H1 (cell line): ENCODE data around the gene ABCB11. TPM values are rescaled to one million over a fixed set of nuclear protein-coding genes. Genes with fewer than 3 reads are reported as not detected.

Experiments used
- CTCF ChIA-PET: fragments of 300-600 bp; sonication (Branson Sonifier 250); formaldehyde crosslinking; loops from one replicate; lab custom pipeline; 2021; ENCODE audit not compliant: partially characterized antibody; lab: Charles Lee
- POLR2A ChIA-PET: fragments of 300-600 bp; sonication (Branson Sonifier 250); formaldehyde crosslinking; loops from one replicate; lab custom pipeline; 2021; ENCODE audit warnings: inconsistent platforms; ENCODE audit not compliant: partially characterized antibody; lab: Charles Lee
- DNase-seq, 2 experiments: peaks; one replicate each; pipeline versions ENCODE4 v3.0.0 to v3.0.0-alpha.2; 2010 to 2022; ENCODE audit warnings: low spot score in 2 of 2, low read depth in 1 of 2, mixed read lengths in 1 of 2
- FAIRE-seq: peaks from 2 replicates; lab custom pipeline; 2011; peaks lifted over from hg19 to GRCh38; lab: Jason Lieb, UNC
- H2AFZ ChIP-seq: 2 replicates; pipeline ENCODE4 v1.8.1; 2012; ENCODE audit warnings: low read length, inconsistent platforms
- H2AK5ac ChIP-seq: 2 replicates; pipeline ENCODE4 v1.6.1; 2013; ENCODE audit warnings: low read depth, low read length
- H2BK120ac ChIP-seq: replicated peaks from 2 replicates; pipeline ENCODE3; 2013; ENCODE audit warnings: low read depth, low read length, inconsistent platforms
- H2BK12ac ChIP-seq: 2 replicates; pipeline ENCODE4 v1.6.1; 2013; ENCODE audit warnings: low read depth, low read length
- H2BK15ac ChIP-seq: 2 replicates; pipeline ENCODE4 v1.6.1; 2013; ENCODE audit warnings: low read length
- H2BK20ac ChIP-seq: 2 replicates; pipeline ENCODE4 v1.6.1; 2013; ENCODE audit warnings: low read length
- H2BK5ac ChIP-seq: 2 replicates; pipeline ENCODE4 v1.6.1; 2013; ENCODE audit warnings: low read depth, low read length
- H3K14ac ChIP-seq: 2 replicates; pipeline ENCODE4 v1.6.1; 2013; ENCODE audit warnings: inconsistent platforms; ENCODE audit not compliant: insufficient read length
- H3K18ac ChIP-seq: 2 replicates; pipeline ENCODE4 v1.6.1; 2013; ENCODE audit warnings: low read length; ENCODE audit errors: extremely low read depth
- H3K23ac ChIP-seq: 2 replicates; pipeline ENCODE4 v1.6.1; 2013; ENCODE audit warnings: inconsistent platforms; ENCODE audit not compliant: insufficient read length
- H3K23me2 ChIP-seq: 2 replicates; pipeline ENCODE4 v1.6.1; 2013; ENCODE audit warnings: low read depth, low read length
- H3K27ac ChIP-seq: 2 replicates; pipeline ENCODE4 v1.6.1; 2011; ENCODE audit warnings: low read depth, low read length, inconsistent platforms
- H3K27me3 ChIP-seq, 4 experiments: replicated peaks in 1 of 4; 1 replicate in 1 of 4; 2 replicates in 3 of 4; pipeline versions ENCODE4 v1.6.1 to v1.8.1; 2011 to 2013; ENCODE audit warnings: low read length in 3 of 4, mild to moderate bottlenecking in 3 of 4, inconsistent platforms in 2 of 4, mixed read lengths in 2 of 4, moderate library complexity in 1 of 4; ENCODE audit not compliant: control insufficient read depth in 3 of 4, insufficient read depth in 3 of 4; ENCODE audit errors: extremely low read depth in 1 of 4
- H3K36me3 ChIP-seq, 4 experiments: 2 replicates each; pipeline versions ENCODE4 v1.6.1 to v1.8.1; 2011 to 2013; ENCODE audit warnings: mild to moderate bottlenecking in 4 of 4, low read length in 3 of 4, moderate library complexity in 2 of 4, control low read depth in 1 of 4, inconsistent platforms in 1 of 4; ENCODE audit not compliant: insufficient read depth in 4 of 4, control insufficient read depth in 2 of 4
- H3K4ac ChIP-seq: replicated peaks from 2 replicates; pipeline ENCODE3; 2013; ENCODE audit warnings: low read length, low read depth, mixed read lengths, inconsistent platforms; ENCODE audit not compliant: insufficient read length
- H3K4me1 ChIP-seq, 4 experiments: replicated peaks in 1 of 4; 1 replicate in 1 of 4; 2 replicates in 3 of 4; pipeline versions ENCODE4 v1.6.1 to v1.8.1; 2011 to 2013; ENCODE audit warnings: low read length in 3 of 4, inconsistent platforms in 2 of 4, mixed read lengths in 1 of 4; ENCODE audit not compliant: insufficient read depth in 4 of 4, control insufficient read depth in 3 of 4
- H3K4me2 ChIP-seq, 2 experiments: 2 replicates each; pipeline versions ENCODE4 v1.6.1 to v1.8.1; 2011 to 2013; ENCODE audit warnings: low read depth in 2 of 2, low read length in 2 of 2, control low read depth in 1 of 2, inconsistent platforms in 1 of 2, mild to moderate bottlenecking in 1 of 2; ENCODE audit not compliant: insufficient read depth in 1 of 2
- H3K4me3 ChIP-seq, 4 experiments: fragments of 200-600, 300-600 bp in 1 of 4; sonication (generic), shearing (Covaris generic), sonication (Bioruptor Twin) in 1 of 4; 2 replicates each; pipeline versions ENCODE4 v1.5.1 to v1.8.1; 2011 to 2016; ENCODE audit warnings: low read length in 4 of 4, low read depth in 3 of 4, control low read depth in 2 of 4, inconsistent platforms in 2 of 4, mild to moderate bottlenecking in 2 of 4, mixed read lengths in 1 of 4, moderate library complexity in 1 of 4; ENCODE audit not compliant: insufficient read depth in 2 of 4; ENCODE audit errors: extremely low read depth in 1 of 4
- H3K56ac ChIP-seq: replicated peaks from 2 replicates; pipeline ENCODE3; 2013; ENCODE audit warnings: low read depth, mild to moderate bottlenecking, mixed read lengths, low read length, inconsistent platforms; ENCODE audit not compliant: insufficient read length
- H3K79me1 ChIP-seq: 2 replicates; pipeline ENCODE4 v1.6.1; 2013; ENCODE audit warnings: low read depth, low read length, control low read depth
- H3K79me2 ChIP-seq, 2 experiments: 2 replicates each; pipeline versions ENCODE4 v1.6.1 to v1.8.1; 2012 to 2013; ENCODE audit warnings: low read length in 2 of 2, mild to moderate bottlenecking in 2 of 2, inconsistent platforms in 1 of 2; ENCODE audit not compliant: insufficient read depth in 2 of 2, control insufficient read depth in 1 of 2
- H3K9ac ChIP-seq, 4 experiments: replicated peaks in 1 of 4; 1 replicate in 1 of 4; 2 replicates in 3 of 4; pipeline versions ENCODE4 v1.6.1 to v1.8.1; 2011 to 2013; ENCODE audit warnings: low read depth in 3 of 4, low read length in 3 of 4, control low read depth in 2 of 4, mild to moderate bottlenecking in 2 of 4, moderate library complexity in 2 of 4, inconsistent platforms in 1 of 4; ENCODE audit errors: extremely low read depth in 1 of 4
- H3K9me3 ChIP-seq, 2 experiments: 2 replicates each; pipeline versions ENCODE4 v1.6.1 to v1.8.1; 2012 to 2013; ENCODE audit warnings: mild to moderate bottlenecking in 2 of 2, moderate library complexity in 2 of 2, control low read depth in 1 of 2, inconsistent platforms in 1 of 2, low read depth in 1 of 2, low read length in 1 of 2, mixed read lengths in 1 of 2; ENCODE audit not compliant: insufficient read depth in 2 of 2
- H4K20me1 ChIP-seq, 2 experiments: replicated peaks in 1 of 2; 2 replicates each; pipeline versions ENCODE3 to v1.8.1; 2011 to 2013; ENCODE audit warnings: inconsistent platforms in 2 of 2, low read length in 2 of 2, mild to moderate bottlenecking in 1 of 2; ENCODE audit not compliant: insufficient read depth in 2 of 2, control insufficient read depth in 1 of 2
- H4K5ac ChIP-seq: 2 replicates; pipeline ENCODE4 v1.6.1; 2013; ENCODE audit warnings: low read length, low read depth, mixed read lengths, inconsistent platforms; ENCODE audit not compliant: insufficient read length
- H4K8ac ChIP-seq: 2 replicates; pipeline ENCODE4 v1.8.0; 2013; ENCODE audit warnings: mild to moderate bottlenecking, moderate library complexity, low read length, inconsistent platforms; ENCODE audit not compliant: insufficient read depth; ENCODE audit errors: extremely low read depth
- H4K91ac ChIP-seq: replicated peaks from 2 replicates; pipeline ENCODE3; 2013; ENCODE audit warnings: low read length, mixed read lengths, inconsistent platforms; ENCODE audit not compliant: insufficient read length
- BRCA1 ChIP-seq: IDR thresholded peaks from 2 replicates; pipeline ENCODE4 v1.6.1; 2012; ENCODE audit warnings: low read depth, low read length, improper control_type of control experiment
- CTBP2 ChIP-seq: IDR thresholded peaks from 2 replicates; pipeline ENCODE4 v1.7.0; 2011; ENCODE audit warnings: borderline replicate concordance, mild to moderate bottlenecking, moderate library complexity, mixed read lengths, low read length; ENCODE audit not compliant: insufficient read depth, insufficient read length
- EP300 ChIP-seq, 2 experiments: IDR thresholded peaks; 1 replicate in 1 of 2; 2 replicates in 1 of 2; pipeline ENCODE4 v1.6.1; 2011 to 2012; ENCODE audit warnings: low read depth in 2 of 2, low read length in 2 of 2, mild to moderate bottlenecking in 2 of 2, borderline replicate concordance in 1 of 2, inconsistent platforms in 1 of 2, moderate library complexity in 1 of 2
- HDAC2 ChIP-seq, 2 experiments: fragments of 300-600 bp in 1 of 2; sonication (generic) in 1 of 2; IDR thresholded peaks; 2 replicates each; pipeline ENCODE4 v1.6.1; 2011 to 2012; ENCODE audit warnings: low read depth in 2 of 2, low read length in 2 of 2, mild to moderate bottlenecking in 2 of 2, moderate library complexity in 2 of 2, borderline replicate concordance in 1 of 2, inconsistent platforms in 1 of 2
- KDM1A ChIP-seq: fragments of 200-600, 300-600 bp; sonication (generic); IDR thresholded peaks from 2 replicates; pipeline ENCODE4 v1.7.1; 2016; ENCODE audit warnings: mild to moderate bottlenecking, low read length, borderline replicate concordance
- KDM4A ChIP-seq: IDR thresholded peaks from one replicate; pipeline ENCODE4 v1.7.1; 2012; ENCODE audit warnings: low read depth, mild to moderate bottlenecking, moderate library complexity, low read length, inconsistent platforms; ENCODE audit not compliant: severe bottlenecking
- MAX ChIP-seq: IDR thresholded peaks from 2 replicates; pipeline ENCODE4 v1.6.1; 2012; ENCODE audit warnings: inconsistent platforms
- SIRT6 ChIP-seq: IDR thresholded peaks from one replicate; pipeline ENCODE4 v1.7.1; 2012; ENCODE audit warnings: low read length, inconsistent platforms
- WGBS, 2 experiments: shearing (Covaris generic) in 1 of 2; methylation state at CpG; one replicate each; pipeline versions ENCODE4 v1.1.6 to v1.1.7; 2013 to 2015; ENCODE audit warnings: low lambda C conversion rate in 2 of 2, mixed read lengths in 2 of 2, inconsistent platforms in 1 of 2, low coverage in 1 of 2, missing lambda C conversion rate in 1 of 2; ENCODE audit not compliant: insufficient replicate concordance in 2 of 2, insufficient coverage in 1 of 2, insufficient read length in 1 of 2; ENCODE audit errors: extremely low coverage in 1 of 2, missing lambda C conversion rate in 1 of 2; 5-methylcytosine and 5-hydroxymethylcytosine counted together
- polyA plus RNA-seq, 7 experiments: library from polyadenylated mRNA; depleted of rRNA in 3 of 7; stranded (reverse) in 5 of 7; unstranded in 2 of 7; fragments of >200 nt in 5 of 7; fragments of 200-250 nt in 2 of 7; gene quantifications; 1 replicate in 5 of 7; 2 replicates in 1 of 7; 4 replicates in 1 of 7; pipeline versions ENCODE4 v1.2.1 to v1.2.3, GENCODE V29; 2011 to 2013; ENCODE audit warnings: missing spikeins in 2 of 7, mixed read lengths in 2 of 7
- total RNA-seq: library from RNA; stranded (reverse); fragmentation: NEBNext Ultra II Directional; extraction: Animal tissue kit (Norgen Biotek cat#: 25700); gene quantifications from 2 replicates; pipeline ENCODE4 v1.2.1, GENCODE V29; 2021
- TF ChIP-seq, protein P1 (sequence below): IDR thresholded peaks from 2 replicates; pipeline ENCODE4 v1.6.1; 2012; ENCODE audit warnings: inconsistent platforms
- TF ChIP-seq, protein P2 (sequence below), 3 experiments: IDR thresholded peaks; 1 replicate in 2 of 3; 2 replicates in 1 of 3; pipeline versions ENCODE4 v1.5.1 to v1.6.1; 2011; ENCODE audit warnings: low read length in 3 of 3, mild to moderate bottlenecking in 3 of 3, inconsistent platforms in 2 of 3, low read depth in 1 of 3, moderate library complexity in 1 of 3; ENCODE audit not compliant: insufficient read depth in 1 of 3; ENCODE audit errors: control extremely low read depth in 1 of 3

Gene ABCB11
- total and polyA plus RNA-seq, 2 of the 8 experiments (the other 6 are each of a cell fraction or from before 2014, with no cell fraction given), result not detected

DNA sequence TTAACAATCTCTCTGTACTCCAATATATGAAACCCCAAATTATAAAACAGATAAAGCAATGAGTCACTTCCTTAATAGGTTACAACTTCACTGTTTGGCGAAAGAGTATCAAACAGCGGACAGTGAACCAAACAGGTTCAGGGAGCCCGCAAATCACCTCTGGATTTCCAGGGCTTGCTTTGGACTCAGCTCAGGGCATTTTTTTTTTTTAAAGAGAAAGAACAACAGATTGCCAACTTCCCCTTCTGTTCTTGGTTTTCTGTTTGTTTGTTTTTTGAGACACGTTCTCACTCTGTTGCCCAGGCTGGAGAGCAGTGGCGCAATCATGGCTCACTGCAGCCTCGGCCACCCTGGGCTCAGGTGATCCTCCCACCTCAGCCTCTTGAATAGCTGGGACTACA, 52.7 kb downstream of the ABCB11 start:
- no peak overlapping the region for H4K8ac ChIP-seq
- H3K36me3 ChIP-seq, result no peaks in the 10 kb centered on the region
- no peak overlapping the region for H2BK20ac ChIP-seq
- no peak overlapping the region for H4K5ac ChIP-seq
- H3K4me2 ChIP-seq, result no peak overlapping the region
- H3K4me1 ChIP-seq, result no peaks in the 10 kb centered on the region
- no peak overlapping the region for H2BK120ac ChIP-seq
- no peak overlapping the region for H2BK15ac ChIP-seq
- no peak overlapping the region for H2AFZ ChIP-seq
- H3K4me3 ChIP-seq, result no peak overlapping the region
- H3K9me3 ChIP-seq, result no peaks in the 10 kb centered on the region
- DNase-seq (no peak), FAIRE-seq (no peak)
- H3K14ac ChIP-seq, result no peak overlapping the region
- CTCF ChIA-PET, result no interaction called here
- no peaks in the 10 kb centered on the region for H3K27me3 ChIP-seq
- POLR2A ChIA-PET, result no interaction called here
- H3K56ac ChIP-seq, result no peak overlapping the region
- H3K18ac ChIP-seq, result no peak overlapping the region
- no peak overlapping the region for H3K9ac ChIP-seq
- H4K20me1 ChIP-seq, result no peaks in the 10 kb centered on the region
- no peaks in the 10 kb centered on the region for H3K23me2 ChIP-seq
- no peak overlapping the region for H3K4ac ChIP-seq
- no peak overlapping the region for H3K23ac ChIP-seq
- H4K91ac ChIP-seq, result no peak overlapping the region
- no peak overlapping the region for H2AK5ac ChIP-seq
- WGBS, 2 experiments, result 85% methylated on average over 6 of the region's 6 CpGs; no CpG with 5 or more reads in 1 of the 2 experiments
- no peak overlapping the region for H3K27ac ChIP-seq
- H3K79me2 ChIP-seq, result no peaks in the 10 kb centered on the region
- no peak overlapping the region for H2BK5ac ChIP-seq
- H2BK12ac ChIP-seq, result no peak overlapping the region
- no peaks in the 10 kb centered on the region for H3K79me1 ChIP-seq
- no peak for TF ChIP-seq BRCA1
- TF ChIP-seq HDAC2 (IDR thresholded peaks at IDR 0.05; ENCODE audit: borderline replicate concordance in 1 of 2, low read depth in 2 of 2, low read length in 2 of 2), result no peak
- TF ChIP-seq KDM4A, result no peak
- TF ChIP-seq SIRT6, result no peak
- no peak for TF ChIP-seq KDM1A
- TF ChIP-seq, protein P1, sequence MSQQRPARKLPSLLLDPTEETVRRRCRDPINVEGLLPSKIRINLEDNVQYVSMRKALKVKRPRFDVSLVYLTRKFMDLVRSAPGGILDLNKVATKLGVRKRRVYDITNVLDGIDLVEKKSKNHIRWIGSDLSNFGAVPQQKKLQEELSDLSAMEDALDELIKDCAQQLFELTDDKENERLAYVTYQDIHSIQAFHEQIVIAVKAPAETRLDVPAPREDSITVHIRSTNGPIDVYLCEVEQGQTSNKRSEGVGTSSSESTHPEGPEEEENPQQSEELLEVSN, result no peak
- TF ChIP-seq CTBP2, result no peak
- no peak for TF ChIP-seq MAX
- TF ChIP-seq, protein P2, sequence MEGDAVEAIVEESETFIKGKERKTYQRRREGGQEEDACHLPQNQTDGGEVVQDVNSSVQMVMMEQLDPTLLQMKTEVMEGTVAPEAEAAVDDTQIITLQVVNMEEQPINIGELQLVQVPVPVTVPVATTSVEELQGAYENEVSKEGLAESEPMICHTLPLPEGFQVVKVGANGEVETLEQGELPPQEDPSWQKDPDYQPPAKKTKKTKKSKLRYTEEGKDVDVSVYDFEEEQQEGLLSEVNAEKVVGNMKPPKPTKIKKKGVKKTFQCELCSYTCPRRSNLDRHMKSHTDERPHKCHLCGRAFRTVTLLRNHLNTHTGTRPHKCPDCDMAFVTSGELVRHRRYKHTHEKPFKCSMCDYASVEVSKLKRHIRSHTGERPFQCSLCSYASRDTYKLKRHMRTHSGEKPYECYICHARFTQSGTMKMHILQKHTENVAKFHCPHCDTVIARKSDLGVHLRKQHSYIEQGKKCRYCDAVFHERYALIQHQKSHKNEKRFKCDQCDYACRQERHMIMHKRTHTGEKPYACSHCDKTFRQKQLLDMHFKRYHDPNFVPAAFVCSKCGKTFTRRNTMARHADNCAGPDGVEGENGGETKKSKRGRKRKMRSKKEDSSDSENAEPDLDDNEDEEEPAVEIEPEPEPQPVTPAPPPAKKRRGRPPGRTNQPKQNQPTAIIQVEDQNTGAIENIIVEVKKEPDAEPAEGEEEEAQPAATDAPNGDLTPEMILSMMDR (IDR thresholded peaks at IDR 0.05; ENCODE audit: control extremely low read depth in 1 of 3, insufficient read depth in 1 of 3, low read depth in 1 of 3, low read length in 3 of 3), result no peak
- no peak for TF ChIP-seq EP300 (IDR thresholded peaks at IDR 0.05; ENCODE audit: borderline replicate concordance in 1 of 2, low read depth in 2 of 2, low read length in 2 of 2)
